ENCODE measurements around the gene SPRYD3.

SPRYD3 gene

DNA sequence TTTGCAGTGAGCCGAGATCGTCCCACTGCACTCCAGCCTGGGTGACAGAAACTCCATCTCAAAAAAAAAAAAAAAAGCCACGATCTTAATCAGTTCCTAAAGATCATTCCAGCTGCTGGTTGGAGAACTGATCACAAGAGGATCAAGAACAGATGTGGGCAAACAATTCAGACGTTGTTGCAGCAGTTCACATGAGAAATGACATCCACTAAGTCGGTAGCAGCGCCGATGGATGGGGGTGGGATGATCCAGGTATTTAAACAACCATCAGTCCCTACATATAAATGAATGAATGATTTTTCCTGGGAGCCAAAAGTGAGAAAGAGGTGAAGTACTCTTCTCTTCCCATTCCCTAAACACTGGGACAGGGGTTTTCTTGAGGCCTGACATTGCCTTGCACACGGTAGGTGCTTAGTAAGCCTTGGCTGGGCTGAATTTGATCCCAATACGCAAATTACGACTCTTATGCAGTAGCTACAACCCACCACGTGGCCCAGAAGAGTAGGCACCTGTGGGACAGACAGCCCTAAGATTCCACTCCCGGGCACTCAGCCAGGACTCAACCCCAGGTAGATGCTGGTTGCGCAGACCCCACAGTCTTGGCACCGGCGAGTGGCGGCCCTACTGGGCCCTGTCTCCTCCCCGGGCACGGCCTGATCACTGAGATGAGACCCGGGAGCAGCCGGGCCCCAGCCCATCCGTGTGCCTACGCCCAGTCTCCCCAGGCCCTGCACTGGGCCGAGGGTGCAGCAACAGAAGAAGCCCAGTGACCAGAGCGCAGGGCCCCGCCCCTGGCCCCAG is 565 bp downstream of the SPRYD3 start:
- in situ Hi-C loops (cut with HindIII; ENCODE audit: low sequenced_read_pairs), result loop anchor here (5.0 to 10.0 kb wide), 3 partner anchors 94 to 189 kb away; partner anchors contain the start of gene ESPL1

DNA sequence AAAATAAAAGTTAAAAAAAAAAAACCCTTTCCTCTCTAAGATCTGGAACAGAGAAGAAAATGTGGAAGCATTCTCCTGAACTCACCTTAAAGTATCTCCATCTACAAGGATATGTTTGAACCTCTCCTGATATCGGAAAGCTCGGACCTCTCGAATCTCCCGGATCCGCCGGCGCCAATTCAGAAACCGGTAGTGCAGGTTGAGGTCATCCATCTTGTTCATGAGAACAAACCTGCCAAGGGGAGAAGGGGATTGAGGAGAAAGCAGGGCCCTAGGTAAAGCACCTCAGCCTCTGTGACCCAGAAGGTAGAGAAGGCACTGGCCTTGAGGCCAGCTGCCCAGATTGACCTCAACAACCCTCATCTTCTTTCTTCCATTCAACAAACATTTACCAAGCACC is 2.2 kb downstream of the SPRYD3 start:
- in situ Hi-C loops (cut with HindIII; ENCODE audit: low sequenced_read_pairs), result loop anchor here (5.0 to 10.0 kb wide), 3 partner anchors 95 to 190 kb away; partner anchors contain the start of gene ESPL1

DNA sequence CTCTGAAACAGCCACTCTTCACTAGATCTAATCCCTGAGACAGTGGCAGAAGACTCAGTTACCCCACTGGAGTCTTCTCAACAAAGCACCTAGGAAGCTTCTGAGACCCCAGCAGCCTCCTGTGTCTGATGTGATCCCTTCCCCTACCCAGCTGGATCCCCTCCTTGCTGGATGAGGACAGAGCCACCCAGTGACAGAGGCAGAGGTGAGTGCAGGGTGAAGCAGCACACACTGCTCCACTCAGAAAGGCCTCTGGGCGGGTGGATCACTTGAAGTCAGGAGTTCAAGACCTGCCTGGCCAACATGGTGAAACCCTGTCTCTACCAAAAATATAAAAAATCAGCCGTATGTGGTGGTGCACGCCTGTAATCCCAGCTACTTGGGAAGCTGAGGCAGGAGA is 2.7 kb downstream of the SPRYD3 start:
- in situ Hi-C loops (cut with HindIII; ENCODE audit: low sequenced_read_pairs), result loop anchor here (5.0 to 10.0 kb wide), 3 partner anchors 96 to 191 kb away; partner anchors contain the start of gene ESPL1

DNA sequence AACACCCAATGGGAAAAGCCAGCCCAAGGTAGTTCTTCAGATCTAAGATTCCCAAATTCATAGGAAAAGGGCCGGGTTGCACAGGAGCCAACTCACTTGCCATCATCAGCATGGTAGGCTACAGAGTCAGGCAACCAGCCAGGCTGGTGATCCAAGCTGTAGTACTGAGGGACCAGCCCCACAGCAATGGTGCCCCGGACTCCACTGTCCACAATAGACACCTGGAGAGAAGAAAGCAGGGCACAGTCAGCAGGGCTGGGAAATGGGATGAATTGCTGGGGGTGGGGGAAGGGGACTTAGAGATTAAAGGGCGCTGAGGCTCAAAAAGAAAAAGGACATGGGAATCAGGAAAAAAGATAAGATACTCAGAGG is 4.2 kb downstream of the SPRYD3 start:
- in situ Hi-C loops (cut with HindIII; ENCODE audit: low sequenced_read_pairs), result loop anchor here (5.0 to 10.0 kb wide), 3 partner anchors 97 to 192 kb away; partner anchors contain the start of gene ESPL1

DNA sequence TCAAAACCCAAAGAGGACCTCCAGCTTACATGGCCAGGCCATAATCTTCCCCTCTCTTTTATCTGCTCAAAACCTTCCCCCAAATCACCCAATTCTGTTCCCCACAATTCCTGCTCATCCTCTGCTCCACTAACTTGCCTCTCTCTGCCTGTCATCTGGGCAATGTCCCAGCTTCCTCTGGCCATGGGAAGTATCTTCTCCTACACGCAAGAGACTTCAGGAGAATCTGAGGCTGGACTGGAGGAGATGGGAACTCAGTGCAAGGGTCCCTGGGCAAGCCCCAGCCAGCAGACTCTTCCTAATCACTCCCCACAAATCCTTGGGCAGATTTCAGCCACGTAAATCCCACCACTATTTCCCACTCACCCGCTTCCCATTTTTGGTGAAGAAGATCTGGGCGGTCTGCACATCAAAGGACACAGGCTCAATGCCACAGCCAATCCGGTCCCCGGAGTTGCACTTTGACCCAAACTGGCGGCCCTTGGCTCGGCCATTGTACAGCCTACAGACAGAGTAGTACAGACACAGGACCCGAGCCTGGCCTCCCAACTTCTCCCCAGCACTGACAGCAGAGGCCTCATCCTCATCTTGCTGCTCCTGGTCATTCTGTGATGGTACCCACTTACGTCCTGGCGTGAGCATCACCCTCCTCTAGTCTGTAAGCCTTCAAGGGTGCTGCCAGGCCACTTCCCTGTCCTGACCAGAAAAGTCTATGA is 4.7 kb downstream of the SPRYD3 start:
- in situ Hi-C loops (cut with HindIII; ENCODE audit: low sequenced_read_pairs), result loop anchor here (10.0 kb wide), 1 partner anchor 120 kb away; no protein-coding TSS in a partner anchor

DNA sequence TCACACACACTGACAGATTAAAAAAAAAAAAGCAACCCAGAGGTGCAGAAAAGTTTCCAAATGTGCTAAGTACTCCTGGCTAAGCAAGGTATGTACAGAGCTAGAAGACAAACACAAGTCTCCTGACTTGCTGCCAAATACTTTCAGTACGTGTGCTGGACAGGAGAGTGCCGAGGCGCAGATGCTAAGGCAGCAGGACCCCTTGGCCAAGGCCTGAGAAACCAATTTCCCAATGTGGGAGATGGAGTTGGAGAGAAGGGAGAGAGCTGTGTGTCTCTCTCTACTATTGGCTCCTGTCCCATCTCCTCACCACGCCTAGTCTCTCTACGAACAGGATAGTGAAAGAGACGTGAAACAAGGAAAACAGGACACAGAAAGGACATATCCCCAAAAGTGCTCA is 5.3 kb downstream of the SPRYD3 start:
- in situ Hi-C loops (cut with HindIII; ENCODE audit: low sequenced_read_pairs), result loop anchor here (10.0 kb wide), 1 partner anchor 121 kb away; no protein-coding TSS in a partner anchor

DNA sequence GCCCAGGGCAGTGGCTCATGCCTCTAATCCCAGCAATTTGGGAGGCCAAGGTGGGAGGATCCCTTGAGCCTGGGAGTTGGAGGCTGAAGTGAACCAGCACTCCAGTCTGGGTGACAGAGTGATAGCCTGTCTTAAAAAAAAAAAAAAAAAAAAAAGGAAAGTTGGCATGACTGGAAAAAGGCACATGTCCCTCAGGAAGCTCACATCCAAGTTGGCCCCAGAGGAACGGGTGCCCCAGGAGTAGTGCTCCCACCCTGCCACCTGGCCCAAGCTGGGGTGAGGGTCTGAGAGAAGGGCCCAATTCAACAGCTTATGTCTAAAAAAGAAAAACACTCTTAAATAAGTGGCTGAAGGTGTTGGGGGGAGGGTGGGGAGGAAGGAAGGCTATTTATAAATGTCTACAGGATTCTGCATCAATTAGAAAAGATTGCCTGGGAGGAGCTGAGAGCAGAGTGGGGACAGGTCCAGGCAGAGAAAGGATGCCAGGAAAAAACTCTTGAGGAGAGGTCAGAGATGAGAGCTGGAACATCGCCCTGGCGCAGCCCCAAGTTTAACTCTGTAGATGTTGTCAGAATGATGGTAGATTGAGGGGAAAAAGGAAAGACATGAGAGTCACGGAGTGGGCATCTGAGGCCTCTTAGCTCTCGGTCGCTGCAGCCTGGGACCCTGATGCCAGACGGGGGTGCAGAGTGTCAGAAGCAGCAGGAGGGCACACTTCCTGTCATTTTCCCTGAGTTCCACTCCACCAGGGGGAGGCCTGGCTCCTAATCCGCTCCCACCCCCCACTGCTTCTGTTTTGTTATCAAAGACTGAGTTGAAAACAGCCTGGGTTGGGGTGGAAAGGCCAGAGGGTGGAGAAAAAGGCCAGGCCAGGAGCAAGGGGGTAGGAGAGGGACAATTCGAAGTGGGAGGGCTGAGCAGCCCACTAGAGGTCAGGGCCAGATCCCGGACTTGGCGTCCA is 7.3 kb downstream of the SPRYD3 start:
- in situ Hi-C loops (cut with HindIII; ENCODE audit: low sequenced_read_pairs), result loop anchor here (10.0 kb wide), 1 partner anchor 123 kb away; no protein-coding TSS in a partner anchor

DNA sequence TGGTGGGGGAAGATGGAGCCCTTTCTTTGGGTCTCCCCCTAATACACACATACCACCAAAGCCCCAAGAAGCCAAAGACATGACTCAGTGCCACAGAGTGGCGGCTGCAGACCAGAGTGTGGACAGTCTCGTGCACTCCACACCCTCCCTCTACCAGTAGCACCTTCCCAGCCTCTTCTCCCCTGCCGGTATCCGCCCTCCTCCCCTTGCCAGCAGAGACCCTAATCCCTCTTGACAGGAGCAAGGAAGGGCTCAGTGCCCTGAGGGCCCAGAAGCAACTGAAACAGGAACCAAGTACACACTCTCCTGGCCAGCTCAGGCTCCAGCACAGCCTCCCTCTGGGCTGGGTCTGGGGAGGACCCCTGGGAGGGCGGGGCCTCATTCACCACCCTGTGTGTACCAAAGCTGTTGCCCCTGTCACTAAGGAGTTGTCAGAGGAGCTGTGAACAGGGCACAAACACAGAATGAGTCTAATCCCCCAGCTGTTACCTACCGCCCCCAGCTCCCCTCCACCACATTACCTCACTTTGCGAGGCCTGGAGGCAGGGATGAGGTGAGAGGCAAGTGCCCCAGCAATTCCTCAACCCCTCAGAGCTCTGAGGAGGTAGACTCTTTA is 8.2 kb downstream of the SPRYD3 start:
- in situ Hi-C loops (cut with HindIII; ENCODE audit: low sequenced_read_pairs), result loop anchor here (10.0 kb wide), 1 partner anchor 124 kb away; no protein-coding TSS in a partner anchor

DNA sequence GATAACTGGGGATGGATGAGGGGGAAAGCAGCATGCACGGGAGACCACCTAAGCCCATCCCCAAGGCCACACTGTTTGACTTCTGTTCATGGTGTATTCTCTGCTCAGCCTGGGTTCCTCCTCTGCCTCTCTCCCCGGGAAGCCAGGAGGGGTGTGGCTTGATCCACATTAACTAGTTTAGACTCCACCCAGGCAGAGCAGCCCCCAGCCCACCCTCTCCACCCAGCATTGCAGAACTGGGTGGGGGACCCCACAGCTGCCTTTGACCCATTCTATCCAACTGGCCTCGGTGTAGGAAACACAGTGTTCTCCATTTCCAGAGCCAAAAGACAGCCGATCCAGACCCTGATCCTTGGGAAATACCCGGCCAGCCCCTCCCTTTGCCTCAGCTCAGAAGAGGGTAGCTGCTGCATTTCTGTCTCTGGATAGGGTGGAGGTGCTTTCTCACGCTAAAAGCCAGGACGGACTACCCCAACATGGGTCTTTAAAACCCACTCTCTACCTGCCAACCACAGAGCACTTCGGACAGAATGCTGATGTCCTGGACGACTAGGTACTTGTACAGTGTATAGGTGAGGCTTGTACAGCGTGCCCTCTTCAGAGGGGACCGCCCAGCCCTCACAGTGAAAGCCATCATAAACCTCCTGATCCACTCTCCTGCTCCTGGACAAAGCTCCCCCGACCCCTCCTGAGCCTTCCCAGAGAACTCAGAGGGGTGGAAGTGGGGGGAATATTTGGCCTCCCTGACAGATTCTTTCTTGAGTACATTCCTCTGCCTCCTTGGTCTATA is 9.4 kb downstream of the SPRYD3 start:
- in situ Hi-C loops (cut with HindIII; ENCODE audit: low sequenced_read_pairs), result loop anchor here (5.0 to 10.0 kb wide), 2 partner anchors 32 to 125 kb away; partner anchors contain the start of gene SOAT2

DNA sequence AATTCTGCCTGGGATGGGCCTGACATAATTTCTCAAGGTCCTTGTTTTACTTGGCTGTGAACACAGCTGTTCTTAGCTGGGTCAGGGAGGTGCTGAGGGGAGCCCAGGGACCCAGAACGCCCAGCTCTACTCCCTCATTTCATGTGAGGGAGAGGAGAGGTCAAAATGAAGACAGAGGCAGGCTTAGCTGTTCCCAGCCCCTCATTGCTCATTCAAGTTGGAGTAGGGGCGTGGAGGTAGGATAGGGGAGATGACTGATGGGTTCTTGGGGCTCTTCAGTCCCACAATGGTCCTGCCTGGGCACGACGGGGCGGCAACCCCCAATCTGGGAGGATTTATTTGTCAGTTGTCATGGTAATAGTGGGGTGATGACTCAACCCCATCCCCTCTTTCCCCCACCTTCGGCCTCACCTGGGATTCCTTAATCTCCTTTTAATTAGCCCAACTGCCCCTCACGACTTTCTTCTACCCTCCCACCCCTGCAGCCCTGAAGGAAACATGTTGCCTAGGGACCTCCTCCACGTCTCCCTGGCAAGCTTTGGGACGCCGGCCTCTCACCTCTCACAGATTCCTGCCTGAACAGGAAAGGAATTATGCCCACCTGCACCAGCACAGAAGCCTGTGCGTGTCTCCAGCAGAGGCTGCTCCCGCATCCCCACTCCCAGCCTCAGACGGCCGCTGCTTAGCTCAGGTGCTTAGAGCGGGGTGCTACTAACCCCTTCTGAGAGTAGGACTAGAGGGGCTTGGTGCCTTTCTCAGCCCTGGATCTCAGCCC is 10.2 kb downstream of the SPRYD3 start:
- in situ Hi-C loops (cut with HindIII; ENCODE audit: low sequenced_read_pairs), result loop anchor here (5.0 kb wide), 1 partner anchor 33 kb away; the partner anchor contains the start of gene SOAT2

DNA sequence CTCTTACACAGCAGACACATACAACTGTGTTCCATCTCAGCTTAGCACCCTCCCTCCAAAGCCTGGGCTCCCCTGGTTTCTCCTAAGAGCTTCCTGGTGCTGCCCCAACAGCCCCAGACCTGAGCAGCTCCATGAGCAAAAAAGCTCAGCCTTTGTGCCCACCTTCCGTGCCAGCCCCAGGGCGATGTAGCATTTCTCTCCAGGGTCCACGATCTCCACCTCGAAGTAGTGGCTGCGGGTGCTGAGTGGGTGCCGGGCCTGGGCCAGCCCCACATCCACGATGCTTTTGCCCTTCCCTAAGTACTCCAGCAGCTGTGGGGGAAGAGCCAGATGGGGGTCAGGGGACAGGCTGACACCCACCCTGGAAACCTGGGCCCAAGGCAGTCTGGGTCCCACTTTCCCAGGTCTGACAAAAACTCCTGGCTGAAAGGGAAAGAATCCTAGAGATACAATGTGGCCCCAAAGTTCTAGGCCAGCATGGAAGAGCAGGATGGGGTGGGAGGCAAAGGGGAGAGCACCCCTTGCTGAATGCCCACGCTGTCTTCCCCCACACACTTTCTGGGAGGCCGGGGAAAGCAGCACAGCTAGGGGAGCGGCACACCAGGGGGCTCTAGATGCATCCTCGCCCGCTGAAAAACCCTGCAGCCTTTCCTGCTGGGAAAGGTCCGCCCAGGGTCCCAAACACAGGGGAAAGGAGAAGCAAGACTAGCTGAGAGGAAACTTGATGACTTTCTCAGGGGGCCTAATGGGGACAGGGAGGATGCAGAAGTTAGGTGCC is 11.0 kb downstream of the SPRYD3 start:
- in situ Hi-C loops (cut with HindIII; ENCODE audit: low sequenced_read_pairs), result loop anchor here (5.0 kb wide), 1 partner anchor 34 kb away; the partner anchor contains the start of gene SOAT2

DNA sequence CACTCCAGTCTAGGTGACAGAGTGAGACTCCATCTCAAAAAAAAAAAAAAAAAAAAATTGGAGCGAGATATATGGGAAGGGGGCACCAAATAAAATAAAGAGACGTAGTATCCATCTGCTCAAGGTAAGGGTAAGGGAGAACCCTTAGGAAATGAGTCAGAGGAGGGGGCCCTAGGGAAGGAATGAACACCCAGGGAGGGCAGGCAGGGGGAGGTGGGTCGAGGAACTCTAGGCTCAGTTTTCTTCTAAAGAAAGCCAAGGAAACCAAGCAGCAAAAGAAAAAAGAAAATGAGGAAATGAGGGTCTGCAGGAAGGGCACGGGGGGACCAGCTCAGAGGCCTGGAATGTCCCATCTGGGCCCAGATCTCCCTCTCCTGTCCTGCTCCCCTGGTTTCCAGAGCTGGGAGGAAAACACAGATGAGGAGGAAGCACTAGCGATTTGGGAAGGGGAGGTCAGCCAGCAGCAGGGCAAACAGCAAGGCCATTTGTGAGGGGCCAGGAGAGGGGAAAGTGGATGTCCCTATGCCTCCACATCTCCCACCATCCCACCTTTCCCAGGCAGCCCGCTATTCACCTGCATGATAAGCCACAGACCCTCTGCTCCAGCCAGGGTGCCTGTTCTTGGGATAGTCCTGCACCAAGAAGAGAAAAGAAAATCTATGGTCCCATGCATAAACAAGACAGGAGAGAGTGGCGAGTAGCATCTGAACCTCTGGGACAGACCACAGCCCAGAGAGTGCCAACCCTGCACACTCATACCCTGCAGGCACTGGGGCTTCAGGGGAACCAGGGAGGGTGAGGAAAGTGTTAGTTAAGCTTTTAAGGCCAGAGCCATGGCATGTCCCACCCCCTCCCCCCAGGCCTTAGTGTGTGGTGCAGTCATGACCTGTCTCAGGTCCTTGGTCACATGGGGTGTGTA is 11.9 kb downstream of the SPRYD3 start:
- in situ Hi-C loops (cut with HindIII; ENCODE audit: low sequenced_read_pairs), result loop anchor here (5.0 kb wide), 1 partner anchor 35 kb away; the partner anchor contains the start of gene SOAT2

DNA sequence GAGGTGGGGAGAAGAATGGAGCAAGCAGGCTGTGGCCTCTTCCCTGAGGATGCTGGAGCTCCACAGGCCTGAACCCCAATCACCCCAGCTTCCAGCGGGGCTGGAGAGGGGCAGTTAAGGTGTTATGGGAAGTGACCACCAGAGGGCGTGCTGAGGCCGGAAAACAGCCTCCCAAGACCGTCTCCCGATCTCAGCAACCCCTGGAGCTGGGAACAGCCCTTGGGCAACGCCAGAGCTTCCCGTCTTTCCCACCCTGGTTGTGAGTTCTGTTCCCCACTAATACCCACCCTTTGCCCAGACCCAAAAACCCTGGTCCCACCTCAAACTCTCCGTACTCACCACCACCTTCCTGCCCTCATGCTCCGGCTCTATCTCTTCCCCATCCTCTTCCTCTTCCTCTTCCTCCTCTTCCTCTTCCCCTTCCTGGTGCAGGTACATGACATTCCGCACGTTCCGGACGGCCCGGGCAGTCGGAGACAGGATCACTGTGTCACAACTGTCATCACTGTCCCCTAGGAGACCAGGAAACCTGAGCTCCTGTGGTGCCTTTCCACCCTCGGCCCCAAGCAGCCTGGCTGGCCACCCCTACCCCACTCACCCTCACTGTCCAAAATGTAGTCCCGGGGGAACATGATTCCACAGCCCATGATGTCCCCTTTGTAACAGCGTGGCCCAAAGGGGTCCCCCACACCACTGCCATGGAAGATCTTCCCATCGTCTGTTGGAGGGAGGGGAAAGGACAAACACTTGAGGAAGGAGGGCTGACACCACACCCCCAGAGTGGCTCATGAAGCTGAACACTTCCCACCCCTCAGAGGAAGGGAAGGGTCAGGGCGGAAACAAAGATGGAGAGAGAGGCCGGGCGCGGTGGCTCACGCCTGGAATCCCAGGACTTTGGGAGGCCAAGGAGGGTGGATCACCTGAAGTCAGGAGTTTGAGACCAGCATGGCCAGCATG is 12.9 kb downstream of the SPRYD3 start:
- in situ Hi-C loops (cut with HindIII; ENCODE audit: low sequenced_read_pairs), result loop anchor here (5.0 kb wide), 1 partner anchor 36 kb away; the partner anchor contains the start of gene SOAT2

DNA sequence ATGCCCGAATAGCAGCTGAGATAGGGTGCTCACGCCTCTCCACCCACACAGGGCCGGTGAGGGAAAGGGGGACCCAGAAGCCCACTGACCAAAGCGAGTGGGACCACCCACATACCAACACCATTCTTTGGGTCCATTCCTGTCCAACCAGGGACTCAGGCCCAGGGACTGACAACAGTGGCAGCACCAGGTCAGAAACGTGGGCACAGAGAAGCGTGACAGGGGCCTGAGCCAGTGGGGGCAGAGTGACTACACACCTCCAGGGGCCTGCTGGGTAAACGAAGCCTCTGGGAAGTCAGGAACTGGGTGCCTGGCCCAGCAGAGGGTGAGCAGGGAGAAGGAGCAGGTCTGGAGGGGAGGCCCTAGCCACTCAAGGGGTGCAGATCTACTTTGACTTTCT is 13.7 kb downstream of the SPRYD3 start:
- in situ Hi-C loops (cut with HindIII; ENCODE audit: low sequenced_read_pairs), result loop anchor here (5.0 kb wide), 1 partner anchor 37 kb away; the partner anchor contains the start of gene SOAT2
